Stimulated activated CD4-positive, alpha-beta T cell treated with anti-CD3 and anti-CD28 coated beads, Interleukin-4, amount 100 ng/mL, for 1 hour (primary cell): Measurements from ENCODE around the gene PCBP3.

ENCODE experiments used
- DNase-seq: peaks from one replicate; pipeline ENCODE4 v3.0.0-alpha.2; 2020

Gene PCBP3

GRCh38 chr21:45988366-45989347 lies 345.1 kb downstream of the PCBP3 start:
- no peak for DNase-seq

DNA sequence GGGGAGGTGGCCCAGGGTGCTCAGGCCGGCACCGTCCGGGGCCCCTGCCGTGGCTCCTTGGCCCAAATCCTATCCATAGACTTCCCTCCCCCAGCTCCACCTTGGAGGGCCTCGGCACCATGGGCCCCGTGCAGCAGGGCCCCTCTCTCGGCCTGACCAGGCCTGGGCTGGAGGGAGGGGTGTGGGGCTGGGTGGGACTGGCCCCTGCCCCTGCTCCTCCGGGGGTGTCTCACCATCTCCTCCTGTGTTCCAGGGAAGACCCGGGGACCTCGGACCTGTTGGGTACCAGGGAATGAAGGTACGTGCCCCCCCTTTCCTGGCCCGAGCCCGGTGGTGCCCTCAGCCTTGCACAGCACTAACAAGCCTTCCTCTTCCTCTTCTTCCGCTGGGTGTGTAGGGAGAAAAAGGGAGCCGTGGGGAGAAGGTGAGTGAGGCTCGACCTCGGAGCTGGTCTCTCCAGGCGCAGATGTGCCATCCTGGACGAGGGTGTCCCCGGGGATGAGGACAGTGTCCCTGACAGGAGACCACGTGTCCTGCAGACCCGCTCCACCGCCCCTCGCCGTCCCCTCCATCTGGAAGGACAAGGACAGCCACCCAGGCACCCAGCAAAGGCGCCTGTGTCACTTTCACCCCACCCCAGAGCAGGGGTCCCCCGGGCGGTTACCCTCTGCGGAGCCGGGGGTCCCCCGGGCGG lies 346.0 kb downstream of the PCBP3 start:
- peak; percentile 0 for DNase-seq

DNA sequence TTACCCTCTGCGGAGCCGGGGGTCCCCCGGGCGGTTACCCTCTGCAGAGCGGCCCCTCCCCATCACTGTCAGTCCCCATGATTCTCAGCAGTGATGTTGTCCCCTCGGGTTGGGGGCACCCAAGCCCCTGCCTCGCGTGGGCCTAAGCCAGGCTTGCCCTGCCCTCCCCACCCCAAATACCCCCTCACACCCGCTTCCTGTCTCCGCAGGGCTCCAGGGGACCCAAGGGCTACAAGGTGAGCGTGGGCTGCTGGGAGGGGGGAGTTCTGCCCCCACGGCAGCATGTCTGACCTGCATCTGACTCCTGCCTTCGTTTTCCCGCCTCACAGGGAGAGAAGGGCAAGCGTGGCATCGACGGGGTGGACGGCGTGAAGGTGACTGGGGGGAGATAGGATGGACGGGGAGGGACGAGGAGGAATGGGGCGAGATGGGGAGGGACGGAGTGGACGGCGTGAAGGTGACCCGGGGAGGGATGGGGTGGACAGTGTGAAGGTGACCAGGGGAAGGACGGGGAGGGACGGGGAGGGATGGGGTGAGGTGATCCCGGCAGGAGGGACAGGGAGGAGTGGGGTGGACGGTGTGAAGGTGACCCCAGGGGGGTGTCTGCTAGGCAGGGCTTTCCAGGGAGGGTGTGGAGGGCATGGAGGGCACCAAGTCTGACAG lies 346.7 kb downstream of the PCBP3 start:
- DNase-seq, result peak; percentile 1

DNA sequence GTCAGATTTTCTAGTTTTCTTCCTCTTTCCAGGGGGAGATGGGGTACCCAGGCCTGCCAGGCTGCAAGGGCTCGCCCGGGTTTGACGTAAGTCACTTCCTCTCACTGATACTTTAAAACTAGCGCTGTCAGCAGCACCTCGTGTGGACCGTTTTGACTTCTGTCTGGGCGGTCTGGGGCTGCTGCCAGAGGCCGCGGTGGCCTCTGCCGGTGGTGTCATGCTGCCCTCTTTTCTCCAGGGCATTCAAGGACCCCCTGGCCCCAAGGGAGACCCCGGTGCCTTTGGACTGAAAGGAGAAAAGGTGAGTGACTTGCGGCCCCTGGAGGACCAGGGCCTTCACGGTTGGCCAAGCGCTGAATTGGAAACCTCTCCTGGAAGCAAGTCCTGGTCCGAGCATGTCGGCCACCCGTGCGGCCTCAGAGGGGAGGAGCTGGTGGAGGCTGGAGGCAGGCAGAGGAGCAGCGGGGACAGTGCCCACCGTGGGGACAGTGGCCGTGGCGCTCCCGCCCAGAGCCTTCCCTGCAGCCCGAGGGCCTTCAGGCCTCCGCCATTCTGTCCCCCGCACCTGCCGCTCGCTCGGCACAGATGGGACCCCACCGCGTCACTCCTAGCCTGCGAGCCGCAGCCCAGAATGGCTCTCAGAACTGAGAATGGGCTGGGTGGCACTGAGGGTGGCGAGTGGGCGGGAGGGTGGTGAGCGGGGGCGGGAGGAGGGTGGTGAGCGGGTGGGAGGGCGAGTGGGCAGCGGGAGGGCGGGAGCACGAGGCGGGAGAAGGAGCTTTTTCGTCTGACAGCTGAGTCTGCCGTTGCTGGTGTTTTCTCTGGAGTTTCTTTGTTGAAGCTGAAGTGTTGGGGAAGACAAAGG lies 347.4 kb downstream of the PCBP3 start:
- DNase-seq, result peak; percentile 1

DNA sequence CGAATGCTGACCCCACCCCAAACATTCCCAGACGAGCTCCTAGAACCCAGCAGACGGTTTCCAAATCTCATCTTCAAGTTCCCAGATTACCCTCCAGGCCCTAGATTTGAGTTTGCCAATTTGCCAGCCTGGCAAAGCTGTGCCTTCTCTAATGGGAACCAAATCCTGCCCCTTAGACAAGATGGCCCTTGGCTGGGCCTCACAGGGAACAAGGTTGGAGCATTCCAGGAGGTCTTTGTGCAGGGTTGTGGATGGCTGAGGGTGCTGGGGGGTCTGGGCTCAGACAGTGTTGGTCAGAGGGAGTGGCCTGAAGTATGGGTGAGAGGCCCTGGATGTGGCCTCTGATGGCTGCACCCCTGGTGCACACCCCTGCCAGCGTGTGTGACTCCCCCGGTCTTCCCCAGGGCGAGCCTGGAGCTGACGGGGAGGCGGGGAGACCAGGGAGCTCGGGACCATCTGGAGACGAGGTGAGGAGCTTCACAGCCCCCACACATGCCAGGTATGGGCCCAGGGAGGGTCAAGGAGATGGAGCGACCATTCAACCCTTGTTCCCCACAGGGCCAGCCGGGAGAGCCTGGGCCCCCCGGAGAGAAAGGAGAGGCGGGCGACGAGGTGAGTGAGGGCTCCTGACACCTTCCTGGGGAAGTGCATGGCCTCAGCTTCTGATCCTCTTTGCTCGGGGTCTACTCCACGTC lies 348.2 kb downstream of the PCBP3 start:
- DNase-seq, result no peak
